ENCODE data around the gene FLAD1. TPM values are rescaled to one million over a fixed set of nuclear protein-coding genes. Genes with fewer than 3 reads are reported as not detected.

FLAD1 gene
- total RNA-seq, 2 donors from 2014 or later, result 28.2 to 46.1 TPM

- DNase-seq, result no peak
- Histone ChIP-seq H3K4me3 (no peak overlapping the region), H3K4me1 (peaks cover 5% of the 10 kb centered on the region), H3K9ac (ENCODE audit: low read depth in 2 of 2, low read length in 2 of 2) (no peak overlapping the region), H3K27ac (no peak overlapping the region), H3K9me3 (no peaks in the 10 kb centered on the region), H3K27me3 (no peaks in the 10 kb centered on the region), H3K36me3 (peaks cover 7% of the 10 kb centered on the region)
- intact Hi-C loops (cut with DNase I), result no loop called here
- TF ChIP-seq, protein P1, sequence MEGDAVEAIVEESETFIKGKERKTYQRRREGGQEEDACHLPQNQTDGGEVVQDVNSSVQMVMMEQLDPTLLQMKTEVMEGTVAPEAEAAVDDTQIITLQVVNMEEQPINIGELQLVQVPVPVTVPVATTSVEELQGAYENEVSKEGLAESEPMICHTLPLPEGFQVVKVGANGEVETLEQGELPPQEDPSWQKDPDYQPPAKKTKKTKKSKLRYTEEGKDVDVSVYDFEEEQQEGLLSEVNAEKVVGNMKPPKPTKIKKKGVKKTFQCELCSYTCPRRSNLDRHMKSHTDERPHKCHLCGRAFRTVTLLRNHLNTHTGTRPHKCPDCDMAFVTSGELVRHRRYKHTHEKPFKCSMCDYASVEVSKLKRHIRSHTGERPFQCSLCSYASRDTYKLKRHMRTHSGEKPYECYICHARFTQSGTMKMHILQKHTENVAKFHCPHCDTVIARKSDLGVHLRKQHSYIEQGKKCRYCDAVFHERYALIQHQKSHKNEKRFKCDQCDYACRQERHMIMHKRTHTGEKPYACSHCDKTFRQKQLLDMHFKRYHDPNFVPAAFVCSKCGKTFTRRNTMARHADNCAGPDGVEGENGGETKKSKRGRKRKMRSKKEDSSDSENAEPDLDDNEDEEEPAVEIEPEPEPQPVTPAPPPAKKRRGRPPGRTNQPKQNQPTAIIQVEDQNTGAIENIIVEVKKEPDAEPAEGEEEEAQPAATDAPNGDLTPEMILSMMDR (IDR thresholded peaks at IDR 0.05), result no peak
Observed at GRCh38 chr1:154987326-154987725, 4.2 kb downstream of the FLAD1 start.

DNA sequence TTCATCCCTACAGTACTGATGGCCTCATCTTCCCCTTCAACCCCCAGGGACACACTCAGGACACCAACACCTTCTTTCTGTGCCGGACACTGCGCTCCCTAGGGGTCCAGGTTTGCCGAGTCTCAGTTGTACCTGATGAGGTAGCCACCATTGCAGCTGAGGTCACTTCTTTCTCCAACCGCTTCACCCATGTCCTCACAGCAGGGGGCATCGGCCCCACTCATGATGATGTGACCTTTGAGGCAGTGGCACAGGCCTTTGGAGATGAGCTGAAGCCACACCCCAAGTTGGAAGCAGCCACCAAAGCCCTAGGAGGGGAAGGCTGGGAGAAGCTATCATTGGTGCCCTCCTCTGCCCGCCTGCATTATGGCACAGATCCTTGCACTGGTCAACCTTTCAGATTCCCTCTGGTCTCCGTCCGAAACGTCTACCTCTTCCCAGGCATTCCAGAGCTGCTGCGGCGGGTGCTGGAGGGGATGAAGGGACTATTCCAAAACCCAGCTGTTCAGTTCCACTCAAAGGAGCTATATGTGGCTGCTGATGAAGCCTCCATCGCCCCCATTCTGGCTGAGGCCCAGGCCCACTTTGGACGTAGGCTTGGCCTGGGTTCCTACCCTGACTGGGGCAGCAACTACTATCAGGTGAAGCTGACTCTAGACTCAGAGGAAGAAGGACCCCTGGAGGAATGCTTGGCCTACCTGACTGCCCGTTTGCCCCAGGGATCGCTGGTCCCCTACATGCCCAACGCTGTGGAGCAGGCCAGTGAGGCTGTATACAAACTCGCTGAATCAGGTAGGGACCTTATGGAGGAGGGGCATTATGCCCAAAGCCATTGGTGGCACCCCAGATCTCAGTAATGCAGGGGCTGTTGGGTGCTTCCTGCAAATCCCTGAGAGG is 5.2 kb downstream of the FLAD1 start:
- Histone ChIP-seq H3K9ac (ENCODE audit: low read depth in 2 of 2, low read length in 2 of 2) (no peak overlapping the region), H3K4me1 (peaks cover 5% of the 10 kb centered on the region), H3K9me3 (no peaks in the 10 kb centered on the region), H3K4me3 (no peak overlapping the region), H3K36me3 (peaks cover 7% of the 10 kb centered on the region), H3K27me3 (no peaks in the 10 kb centered on the region), H3K27ac (no peak overlapping the region)
- no peak for DNase-seq
- intact Hi-C loops (cut with DNase I), result no loop called here
- TF ChIP-seq, protein P1 (IDR thresholded peaks at IDR 0.05), result no peak

- Histone ChIP-seq H3K27me3 (no peaks in the 10 kb centered on the region), H3K4me1 (no peaks in the 10 kb centered on the region), H3K27ac (no peak overlapping the region), H3K9me3 (no peaks in the 10 kb centered on the region), H3K4me3 (no peak overlapping the region), H3K36me3 (peaks cover 7% of the 10 kb centered on the region), H3K9ac (ENCODE audit: low read depth in 2 of 2, low read length in 2 of 2) (no peak overlapping the region)
- TF ChIP-seq, protein P1 (IDR thresholded peaks at IDR 0.05), result no peak
- no peak for DNase-seq
- intact Hi-C loops (cut with DNase I), result no loop called here
Observed at GRCh38 chr1:154989195-154989860, 6.2 kb downstream of the FLAD1 start.

GRCh38 chr1:154990276-154990675 is 7.1 kb downstream of the FLAD1 start:
- Histone ChIP-seq H3K36me3 (peaks cover 7% of the 10 kb centered on the region), H3K27ac (no peak overlapping the region), H3K4me1 (no peaks in the 10 kb centered on the region), H3K27me3 (no peaks in the 10 kb centered on the region), H3K4me3 (no peak overlapping the region), H3K9me3 (no peaks in the 10 kb centered on the region), H3K9ac (ENCODE audit: low read depth in 2 of 2, low read length in 2 of 2) (no peak overlapping the region)
- TF ChIP-seq, protein P1 (IDR thresholded peaks at IDR 0.05), result no peak
- intact Hi-C loops (cut with DNase I), result no loop called here
- DNase-seq, result no peak

- Histone ChIP-seq H3K27ac (no peak overlapping the region), H3K9ac (ENCODE audit: low read depth in 2 of 2, low read length in 2 of 2) (no peak overlapping the region), H3K4me3 (no peak overlapping the region), H3K4me1 (no peaks in the 10 kb centered on the region), H3K9me3 (no peaks in the 10 kb centered on the region), H3K36me3 (peaks cover 7% of the 10 kb centered on the region), H3K27me3 (no peaks in the 10 kb centered on the region)
- intact Hi-C loops (cut with DNase I), result no loop called here
- TF ChIP-seq, protein P1 (IDR thresholded peaks at IDR 0.05), result no peak
- DNase-seq, result no peak
Observed at GRCh38 chr1:154992721-154993571, 9.8 kb downstream of the FLAD1 start.
